ENCODE results near the gene KCNIP3.
"Not testable (repeated sequence)": the region's sequence is repeated elsewhere in the genome, so short reads cannot be mapped to it uniquely, and the experiment has no call there.

KCNIP3 gene

GRCh38 chr2:95393901-95394300, 96.8 kb downstream of the KCNIP3 start:
- H3K4me3 ChIP-seq (replicated peaks; ENCODE audit: low read depth, low read length) = no peak overlapping the region
- no peak for TF ChIP-seq CTCF (IDR thresholded peaks at IDR 0.05; ENCODE audit: low read depth, low read length, missing control alignments)
- no peak for DNase-seq (ENCODE audit: extremely low read depth, low read depth)

- no peak for DNase-seq (ENCODE audit: extremely low read depth, low read depth)
- no peak overlapping the region for H3K4me3 ChIP-seq (replicated peaks; ENCODE audit: low read depth, low read length)
- TF ChIP-seq CTCF (IDR thresholded peaks at IDR 0.05; ENCODE audit: low read depth, low read length, missing control alignments) = no peak
Measured at GRCh38 chr2:95399061-95399460, 101.9 kb downstream of the KCNIP3 start.

- TF ChIP-seq CTCF (IDR thresholded peaks at IDR 0.05; ENCODE audit: low read depth, low read length, missing control alignments) = no peak
- H3K4me3 ChIP-seq (replicated peaks; ENCODE audit: low read depth, low read length) = peak overlapping the region; percentile 99
- DNase-seq (ENCODE audit: extremely low read depth, low read depth) = no peak
Measured at GRCh38 chr2:95401480-95401879, 104.3 kb downstream of the KCNIP3 start.

GRCh38 chr2:95402004-95402369, 104.8 kb downstream of the KCNIP3 start:
- DNase-seq (ENCODE audit: extremely low read depth, low read depth) = not testable (repeated sequence)
- peak overlapping the region; percentile 99 for H3K4me3 ChIP-seq (replicated peaks; ENCODE audit: low read depth, low read length)

- no peak for TF ChIP-seq CTCF (IDR thresholded peaks at IDR 0.05; ENCODE audit: low read depth, low read length, missing control alignments)
- peak; percentile 47 for DNase-seq (ENCODE audit: extremely low read depth, low read depth)
- peak within 1 kb of the TSS; percentile 99 for H3K4me3 ChIP-seq (replicated peaks; ENCODE audit: low read depth, low read length)
Measured at GRCh38 chr2:95402370-95403203, 105.4 kb downstream of the KCNIP3 start, which contains the start of gene FAHD2A. FAHD2A (plus strand) TSS chr2:95402708; CDS start chr2:95405559, 2,851 bp downstream.

GRCh38 chr2:95403204-95403721, 106.1 kb downstream of the KCNIP3 start:
- not testable (repeated sequence) for DNase-seq (ENCODE audit: extremely low read depth, low read depth)
- TF ChIP-seq CTCF (IDR thresholded peaks at IDR 0.05; ENCODE audit: low read depth, low read length, missing control alignments) = peak; percentile 57
- H3K4me3 ChIP-seq (replicated peaks; ENCODE audit: low read depth, low read length) = peak overlapping the region; percentile 99

- not testable (repeated sequence) for DNase-seq (ENCODE audit: extremely low read depth, low read depth)
Measured at GRCh38 chr2:95403824-95404223, 106.7 kb downstream of the KCNIP3 start.

GRCh38 chr2:95404676-95405075, 107.5 kb downstream of the KCNIP3 start:
- DNase-seq (ENCODE audit: extremely low read depth, low read depth); H3K4me3 ChIP-seq (replicated peaks; ENCODE audit: low read depth, low read length): not testable (repeated sequence)

More at GRCh38 chr2:95403824-95404223, 106.7 kb downstream of the KCNIP3 start:
- H3K4me3 ChIP-seq (replicated peaks; ENCODE audit: low read depth, low read length) = peak overlapping the region; percentile 99

GRCh38 chr2:95411239-95411638, 114.1 kb downstream of the KCNIP3 start:
- H3K4me3 ChIP-seq (replicated peaks; ENCODE audit: low read depth, low read length); DNase-seq (ENCODE audit: extremely low read depth, low read depth): not testable (repeated sequence)
